Loucy (cell line): ENCODE results near the gene FAM13A.
"Not testable (repeated sequence)": the region's sequence is repeated elsewhere in the genome, so short reads cannot be mapped to it uniquely, and the experiment has no call there.

Experiments used
- H2AFZ ChIP-seq: fragments of 200-600 bp; sonication (generic); 2 replicates; pipeline ENCODE4 v1.6.0; 2016; ENCODE audit warnings: antibody characterized with exemption, mild to moderate bottlenecking, low read length, moderate library complexity
- H3F3A ChIP-seq: fragments of 200-600 bp; 2 replicates; pipeline ENCODE4 v1.6.0; 2016; ENCODE audit warnings: antibody characterized with exemption, low read depth, mild to moderate bottlenecking
- H3K27me3 ChIP-seq: fragments of 200-600 bp; sonication (generic); 2 replicates; pipeline ENCODE4 v1.6.1; 2014; ENCODE audit warnings: low read length, mild to moderate bottlenecking; ENCODE audit not compliant: insufficient read depth, poor library complexity, severe bottlenecking
- H3K36me3 ChIP-seq: fragments of 200-600 bp; sonication (generic); 2 replicates; pipeline ENCODE4 v1.6.1; 2016; ENCODE audit warnings: low read length; ENCODE audit not compliant: insufficient read depth
- H3K4me1 ChIP-seq: fragments of 200-600 bp; sonication (generic); 2 replicates; pipeline ENCODE4 v1.5.1; 2014; ENCODE audit warnings: low read length, mild to moderate bottlenecking; ENCODE audit not compliant: insufficient read depth, poor library complexity, severe bottlenecking
- H3K4me2 ChIP-seq: fragments of 200-600 bp; sonication (generic); 2 replicates; pipeline ENCODE4 v1.6.0; 2014; ENCODE audit warnings: antibody characterized with exemption, low read length, low read depth, mild to moderate bottlenecking; ENCODE audit not compliant: poor library complexity, severe bottlenecking
- H3K4me3 ChIP-seq: fragments of 200-600 bp; sonication (generic); 2 replicates; pipeline ENCODE4 v1.5.1; 2014; ENCODE audit warnings: low read length, mild to moderate bottlenecking, mixed read lengths; ENCODE audit not compliant: poor library complexity, severe bottlenecking
- H3K79me2 ChIP-seq: fragments of 200-600 bp; sonication (generic); 2 replicates; pipeline ENCODE4 v1.6.1; 2014; ENCODE audit warnings: low read length; ENCODE audit not compliant: insufficient read depth
- H3K9ac ChIP-seq: fragments of 200-600 bp; sonication (generic); 2 replicates; pipeline ENCODE4 v1.6.0; 2014; ENCODE audit warnings: mild to moderate bottlenecking, low read depth, low read length, moderate library complexity; ENCODE audit not compliant: poor library complexity, severe bottlenecking
- H3K9me2 ChIP-seq: fragments of 200-600 bp; sonication (generic); replicated peaks from 2 replicates; pipeline ENCODE4 v1.6.1; 2016; ENCODE audit warnings: low read depth, low read length, mixed read lengths
- H3K9me3 ChIP-seq: fragments of 200-600 bp; sonication (generic); 2 replicates; pipeline ENCODE4 v1.6.1; 2014; ENCODE audit warnings: mild to moderate bottlenecking, antibody characterized with exemption, low read length, low read depth; ENCODE audit not compliant: insufficient read depth
- H4K20me1 ChIP-seq: fragments of 200-600 bp; sonication (generic); 2 replicates; pipeline ENCODE4 v1.6.0; 2014; ENCODE audit warnings: antibody characterized with exemption, low read length, mild to moderate bottlenecking; ENCODE audit not compliant: insufficient read depth, poor library complexity, severe bottlenecking
- CTCF ChIP-seq: fragments of 200-600 bp; sonication (generic); conservative IDR thresholded peaks from 2 replicates; pipeline ENCODE4 v1.5.1; 2014; ENCODE audit warnings: mild to moderate bottlenecking, antibody characterized with exemption, low read length
- EZH2phosphoT487 ChIP-seq: fragments of 200-600 bp; IDR thresholded peaks from 2 replicates; pipeline ENCODE4 v1.6.1; 2018; ENCODE audit warnings: antibody characterized with exemption, mild to moderate bottlenecking, moderate library complexity, borderline replicate concordance

The FAM13A gene

GRCh38 chr4:88891636-88892035, 165.3 kb downstream of the FAM13A start:
- H3K36me3 ChIP-seq: no peaks in the 10 kb centered on the region
- no peaks in the 10 kb centered on the region for H3K9me2 ChIP-seq
- no peak for TF ChIP-seq CTCF
- TF ChIP-seq EZH2phosphoT487: no peak
- no peak overlapping the region for H3K4me3 ChIP-seq
- no peaks in the 10 kb centered on the region for H3K79me2 ChIP-seq
- no peak overlapping the region for H3K4me2 ChIP-seq
- H3F3A ChIP-seq: no peaks in the 10 kb centered on the region
- no peaks in the 10 kb centered on the region for H3K27me3 ChIP-seq
- no peaks in the 10 kb centered on the region for H3K4me1 ChIP-seq
- H3K9me3 ChIP-seq: no peaks in the 10 kb centered on the region
- H4K20me1 ChIP-seq: no peaks in the 10 kb centered on the region
- H2AFZ ChIP-seq: no peak overlapping the region
- no peak overlapping the region for H3K9ac ChIP-seq

DNA sequence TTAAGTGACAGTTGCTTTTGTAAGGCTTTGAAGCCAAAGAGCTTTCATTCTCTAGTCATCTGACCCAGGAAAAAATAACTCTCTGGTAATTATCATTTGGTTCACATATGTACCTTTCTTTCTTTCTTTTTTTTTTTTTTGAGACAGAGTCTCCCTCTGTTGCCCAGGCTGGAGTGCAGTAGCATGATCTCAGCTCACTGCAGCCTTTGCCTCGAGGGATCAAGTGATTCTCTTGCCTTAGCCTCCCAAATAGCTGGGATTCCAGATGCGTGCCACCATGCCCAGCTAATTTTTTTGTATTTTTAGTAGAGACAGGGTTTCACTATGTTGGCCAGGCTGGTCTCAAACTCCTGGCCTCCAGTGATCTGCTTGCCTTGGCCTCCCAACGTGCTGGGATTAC, 169.6 kb downstream of the FAM13A start:
- H3F3A ChIP-seq, H3K4me3 ChIP-seq, H3K36me3 ChIP-seq, H3K9ac ChIP-seq, H3K79me2 ChIP-seq, H3K27me3 ChIP-seq, H3K9me3 ChIP-seq, H2AFZ ChIP-seq, H3K4me2 ChIP-seq, H3K9me2 ChIP-seq, H4K20me1 ChIP-seq, H3K4me1 ChIP-seq: not testable (repeated sequence)

- Histone ChIP-seq H3K27me3 (no peaks in the 10 kb centered on the region), H3K9me2 (no peaks in the 10 kb centered on the region), H3K9me3 (no peaks in the 10 kb centered on the region), H3K4me2 (peak overlapping the region; percentile 14), H3K79me2 (no peaks in the 10 kb centered on the region), H3K4me1 (no peaks in the 10 kb centered on the region), H3F3A (no peaks in the 10 kb centered on the region), H3K36me3 (no peaks in the 10 kb centered on the region), H3K4me3 (no peak overlapping the region), H4K20me1 (no peaks in the 10 kb centered on the region), H2AFZ (no peak overlapping the region), H3K9ac (no peak overlapping the region)
- TF ChIP-seq EZH2phosphoT487 (no peak), CTCF (no peak)
Observed at GRCh38 chr4:88881227-88881569, 175.8 kb downstream of the FAM13A start.

DNA sequence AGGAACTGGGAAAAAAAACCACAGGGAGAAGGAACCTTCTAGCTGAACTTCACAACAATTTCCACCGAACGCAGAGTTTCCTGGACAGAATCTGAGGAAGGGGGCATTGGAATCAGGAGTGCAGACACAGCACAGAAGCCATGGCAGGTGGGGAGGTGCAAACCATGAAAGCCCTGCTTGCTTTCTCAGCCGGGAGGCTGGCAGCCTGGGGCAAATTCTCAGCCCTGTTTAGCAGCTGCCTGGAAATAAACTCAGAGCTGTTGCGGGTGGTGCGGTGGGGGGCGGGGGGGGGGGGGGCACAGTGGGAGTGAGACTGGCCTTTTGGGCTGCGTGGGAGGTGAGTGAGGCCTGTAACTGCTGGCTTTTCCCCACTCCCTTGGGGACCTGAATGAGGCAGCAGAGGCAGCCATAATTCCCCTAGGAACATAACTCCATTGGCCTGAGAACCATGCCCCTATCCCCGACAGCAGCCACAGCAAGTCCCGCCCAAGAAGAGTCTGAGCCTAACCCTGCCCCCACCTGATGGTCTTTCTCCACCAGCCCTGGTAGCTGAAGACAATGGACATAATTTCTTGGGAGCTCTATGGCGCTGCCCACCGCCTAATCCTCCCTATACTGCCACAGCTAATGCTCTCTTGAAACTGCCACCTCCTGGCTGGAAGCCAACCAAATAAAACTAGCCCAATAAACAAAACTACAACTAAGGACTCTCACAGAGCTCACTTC, 176.3 kb downstream of the FAM13A start:
- Histone ChIP-seq H2AFZ (no peak overlapping the region), H3K36me3 (no peaks in the 10 kb centered on the region), H3K4me2 (peak overlapping the region; percentile 14), H3F3A (no peaks in the 10 kb centered on the region), H3K79me2 (no peaks in the 10 kb centered on the region), H3K4me1 (no peaks in the 10 kb centered on the region), H3K9me3 (no peaks in the 10 kb centered on the region), H3K4me3 (no peak overlapping the region), H3K9me2 (no peaks in the 10 kb centered on the region), H3K27me3 (no peaks in the 10 kb centered on the region), H4K20me1 (no peaks in the 10 kb centered on the region), H3K9ac (no peak overlapping the region)
- TF ChIP-seq CTCF (no peak), EZH2phosphoT487 (no peak)
